IMR-90 (cell line): ENCODE results near the gene ATL2. TPM values are rescaled to one million over a fixed set of nuclear protein-coding genes. Genes with fewer than 3 reads are reported as not detected.

ENCODE experiments used
- ATAC-seq: fragments of 200-7000 bp; cut with Tn5 transposase; 2 replicates; pipeline ENCODE4 v1.9.1; 2020; ENCODE audit warnings: low read depth, mild to moderate bottlenecking, moderate library complexity
- BruUV-seq: library from RNA; stranded (reverse); fragments of 400-500 nt; replicated peaks from 2 replicates; lab custom pipeline; 2021; lab: Mats Ljungman, UMichigan
- CTCF ChIA-PET: fragments of 300-600 bp; formaldehyde crosslinking; extraction: SDS; loops from one replicate; lab custom pipeline; 2021; ENCODE audit warnings: antibody characterized with exemption; lab: Yijun Ruan, JAX
- POLR2A ChIA-PET: fragments of 300-600 bp; sonication (Branson Sonifier 250); formaldehyde crosslinking; loops from one replicate; lab custom pipeline; 2022; ENCODE audit warnings: antibody characterized with exemption; ENCODE audit not compliant: unreplicated experiment; lab: Charles Lee
- DNase-seq: peaks from one replicate; pipeline ENCODE4 v3.0.0; 2013
- H2AFZ ChIP-seq: replicated peaks from 2 replicates; pipeline ENCODE3; 2013; ENCODE audit warnings: low read length, mild to moderate bottlenecking; ENCODE audit not compliant: poor library complexity
- H2AK5ac ChIP-seq: 2 replicates; pipeline ENCODE4 v1.6.1; 2013; ENCODE audit warnings: low read depth, low read length, inconsistent platforms
- H2AK9ac ChIP-seq: replicated peaks from 2 replicates; pipeline ENCODE3; 2013; ENCODE audit warnings: mild to moderate bottlenecking, low read depth, low read length, moderate library complexity; ENCODE audit not compliant: poor library complexity
- H2BK120ac ChIP-seq: 2 replicates; pipeline ENCODE4 v1.6.1; 2013; ENCODE audit warnings: low read depth, low read length, inconsistent platforms
- H2BK15ac ChIP-seq: 3 replicates; pipeline ENCODE4 v1.6.1; 2013; ENCODE audit warnings: low read depth, low read length, inconsistent platforms
- H2BK20ac ChIP-seq: 2 replicates; pipeline ENCODE4 v1.6.1; 2013; ENCODE audit warnings: low read depth, mild to moderate bottlenecking, inconsistent platforms, low read length, moderate library complexity
- H2BK5ac ChIP-seq: 2 replicates; pipeline ENCODE4 v1.6.1; 2013; ENCODE audit warnings: mild to moderate bottlenecking, low read depth, low read length, inconsistent platforms; ENCODE audit not compliant: poor library complexity, severe bottlenecking
- H3K14ac ChIP-seq: replicated peaks from 2 replicates; pipeline ENCODE4 v1.6.1; 2013; ENCODE audit warnings: low read depth, low read length, inconsistent platforms
- H3K18ac ChIP-seq: 2 replicates; pipeline ENCODE4 v1.6.1; 2013; ENCODE audit warnings: low read depth, low read length, control low read depth
- H3K23ac ChIP-seq: 2 replicates; pipeline ENCODE4 v1.6.1; 2013; ENCODE audit warnings: low read depth, low read length, inconsistent platforms
- H3K27ac ChIP-seq: 2 replicates; pipeline ENCODE4 v1.5.1; 2013; ENCODE audit warnings: mild to moderate bottlenecking, control low read depth, low read length; ENCODE audit not compliant: insufficient read depth
- H3K27me3 ChIP-seq: 2 replicates; pipeline ENCODE4 v1.6.1; 2013; ENCODE audit warnings: low read length; ENCODE audit not compliant: control insufficient read depth, insufficient read depth
- H3K36me3 ChIP-seq: 2 replicates; pipeline ENCODE4 v1.6.1; 2013; ENCODE audit warnings: low read length, mixed read lengths; ENCODE audit not compliant: control insufficient read depth, insufficient read depth
- H3K4ac ChIP-seq: 2 replicates; pipeline ENCODE4 v1.6.1; 2013; ENCODE audit warnings: low read depth, low read length, inconsistent platforms
- H3K4me1 ChIP-seq: 2 replicates; pipeline ENCODE4 v1.6.1; 2013; ENCODE audit warnings: low read length, mixed read lengths; ENCODE audit not compliant: control insufficient read depth, insufficient read depth
- H3K4me2 ChIP-seq: 2 replicates; pipeline ENCODE4 v1.6.1; 2013; ENCODE audit warnings: low read depth, mild to moderate bottlenecking, control low read depth, low read length, moderate library complexity
- H3K4me3 ChIP-seq: 2 replicates; pipeline ENCODE4 v1.5.1; 2013; ENCODE audit warnings: low read depth, mild to moderate bottlenecking, control low read depth, low read length, moderate library complexity; ENCODE audit not compliant: insufficient read depth
- H3K56ac ChIP-seq: 2 replicates; pipeline ENCODE4 v1.6.1; 2013; ENCODE audit warnings: low read length, inconsistent platforms; ENCODE audit not compliant: insufficient read depth; ENCODE audit errors: extremely low read depth
- H3K79me1 ChIP-seq, 2 experiments: 2 replicates each; pipeline ENCODE4 v1.6.1; 2013; ENCODE audit warnings: low read length in 2 of 2, inconsistent platforms in 1 of 2, low read depth in 1 of 2
- H3K9ac ChIP-seq: 2 replicates; pipeline ENCODE4 v1.6.1; 2013; ENCODE audit warnings: low read depth, low read length, control low read depth
- H3K9me1 ChIP-seq: 2 replicates; pipeline ENCODE4 v1.6.1; 2013; ENCODE audit warnings: low read length, inconsistent platforms; ENCODE audit not compliant: insufficient read depth
- H3K9me3 ChIP-seq: 2 replicates; pipeline ENCODE4 v1.6.1; 2013; ENCODE audit warnings: low read length; ENCODE audit not compliant: control insufficient read depth, insufficient read depth
- H4K20me1 ChIP-seq: 2 replicates; pipeline ENCODE4 v1.6.1; 2013; ENCODE audit warnings: low read length, inconsistent platforms; ENCODE audit not compliant: insufficient read depth
- H4K5ac ChIP-seq: 2 replicates; pipeline ENCODE4 v1.6.1; 2013; ENCODE audit warnings: mild to moderate bottlenecking, low read depth, low read length, control low read depth
- H4K8ac ChIP-seq, 2 experiments: 2 replicates each; pipeline ENCODE4 v1.6.1; 2013; ENCODE audit warnings: low read depth in 2 of 2, low read length in 2 of 2, control low read depth in 1 of 2, inconsistent platforms in 1 of 2
- H4K91ac ChIP-seq: 2 replicates; pipeline ENCODE4 v1.6.1; 2013; ENCODE audit warnings: low read depth, low read length, inconsistent platforms; ENCODE audit not compliant: insufficient read depth
- BHLHE40 ChIP-seq: fragments of 150-350 bp; IDR thresholded peaks from 2 replicates; pipeline ENCODE4 v1.6.1; 2016; ENCODE audit warnings: mild to moderate bottlenecking, low read depth, low read length
- ELK1 ChIP-seq: fragments of 150-350 bp; IDR thresholded peaks from 2 replicates; pipeline ENCODE4 v1.6.1; 2016; ENCODE audit warnings: low read depth, mild to moderate bottlenecking, low read length, moderate library complexity, borderline replicate concordance
- NFE2L2 ChIP-seq: fragments of 150-350 bp; IDR thresholded peaks from 2 replicates; pipeline ENCODE4 v1.6.1; 2016; ENCODE audit warnings: low read depth, mild to moderate bottlenecking, low read length
- RCOR1 ChIP-seq: IDR thresholded peaks from 2 replicates; pipeline ENCODE4 v1.6.1; 2012; ENCODE audit warnings: mild to moderate bottlenecking, low read length, improper control_type of control experiment; ENCODE audit not compliant: insufficient replicate concordance
- RFX5 ChIP-seq: IDR thresholded peaks from 2 replicates; pipeline ENCODE4 v1.8.0; 2012; ENCODE audit warnings: low read depth, mild to moderate bottlenecking, low read length, moderate library complexity
- SMC3 ChIP-seq: fragments of 150-350 bp; IDR thresholded peaks from 2 replicates; pipeline ENCODE4 v1.6.1; 2016; ENCODE audit warnings: low read depth, mild to moderate bottlenecking, antibody characterized with exemption, low read length, moderate library complexity
- WGBS, 2 experiments: methylation state at CpG; one replicate each; pipeline versions ENCODE4 v1.1.5 to v1.1.7; 2013; ENCODE audit warnings: missing lambda C conversion rate in 2 of 2; ENCODE audit not compliant: insufficient read length in 1 of 2; ENCODE audit errors: extremely low coverage in 2 of 2; 5-methylcytosine and 5-hydroxymethylcytosine counted together
- dilution Hi-C: fragments of 300-500 bp; cut with HindIII; formaldehyde crosslinking; loops from one replicate; pipeline ENCODE4 v1.14.3; 2018; ENCODE audit warnings: low sequenced_read_pairs; ENCODE audit not compliant: unreplicated experiment
- in situ Hi-C: fragments of 300-500 bp; cut with MboI; formaldehyde crosslinking; loops from 3 replicates; pipeline ENCODE4 v1.14.3; 2019; ENCODE audit warnings: low sequenced_read_pairs, inconsistent platforms, mixed read lengths
- intact Hi-C: fragments of 100-400 bp; cut with micrococcal nuclease; formaldehyde crosslinking; loops from 2 replicates; pipeline ENCODE4 v1.10.0; 2022
- polyA plus RNA-seq, 3 experiments: library from polyadenylated mRNA; depleted of rRNA; stranded (reverse); fragments of >200 nt; gene quantifications; 2 replicates each; pipeline ENCODE4 v1.2.3, GENCODE V29; 2012; ENCODE audit warnings: low replicate concordance in 1 of 3
- total RNA-seq: library from RNA; depleted of rRNA; stranded (reverse); fragments of >200 nt; gene quantifications from 2 replicates; pipeline ENCODE4 v1.2.3, GENCODE V29; 2012

ATL2 gene
- total and polyA plus RNA-seq, 2 of the 4 experiments (the other 2 are of a cell fraction): 16.0 to 62.6 TPM

GRCh38 chr2:38375696-38376345 lies 1.3 kb downstream of the ATL2 start:
- peak overlapping the region; percentile 87 for H2AK9ac ChIP-seq
- no peak overlapping the region; the same call in 1 of the 2 replicates for H3K56ac ChIP-seq
- peak overlapping the region; percentile 95 for H3K4me3 ChIP-seq
- H4K91ac ChIP-seq: peak overlapping the region; percentile 28; the same call in 1 of the 2 replicates
- no peak overlapping the region for H3K18ac ChIP-seq
- dilution Hi-C loops: no loop called here
- no peak overlapping the region; the same call in 2 of the 3 replicates for H2BK15ac ChIP-seq
- H3K4me1 ChIP-seq: peaks cover 2% of the 10 kb centered on the region
- H3K4me2 ChIP-seq: peak overlapping the region; percentile 89
- WGBS, 2 experiments: no CpG with 5 or more reads among the region's 19 CpGs
- CTCF ChIA-PET: interaction anchor here (0.6 to 3.3 kb wide), 13 partner anchors 9 to 161 kb away, joined by 3 to 17 read pairs (median 4); no protein-coding TSS in a partner anchor
- H2AK5ac ChIP-seq: 0 out of 2 replicates have a peak overlapping the region, but pooled peaks have one; percentile 12
- peak overlapping the region; percentile 57 for H2BK5ac ChIP-seq
- intact Hi-C loops: loop anchor here (2.0 to 5.0 kb wide), 4 partner anchors 59 to 151 kb away; no protein-coding TSS in a partner anchor
- H3K23ac ChIP-seq: peak overlapping the region; percentile 93
- peak overlapping the region; percentile 52; the same call in 1 of the 2 replicates for H2BK120ac ChIP-seq
- peak overlapping the region; percentile 99 for H2AFZ ChIP-seq
- peak overlapping the region; percentile 41; the same call in 1 of the 2 replicates for H4K5ac ChIP-seq
- no peaks in the 10 kb centered on the region for H3K9me3 ChIP-seq
- BruUV-seq: no TSS peak
- DNase-seq: peak; percentile 45
- peaks cover 31% of the 10 kb centered on the region for H4K20me1 ChIP-seq
- in situ Hi-C loops: no loop called here
- H3K4ac ChIP-seq: peak overlapping the region; percentile 17
- peaks cover 4% of the 10 kb centered on the region for H3K27me3 ChIP-seq
- H3K14ac ChIP-seq: peak overlapping the region; percentile 92
- H4K8ac ChIP-seq: peak overlapping the region; percentile 22 to 64; a peak in 2 of 4 replicates
- peak; percentile 21 for ATAC-seq
- POLR2A ChIA-PET: no interaction called here
- no peaks in the 10 kb centered on the region for H3K36me3 ChIP-seq
- H3K79me1 ChIP-seq: peaks cover 3 to 32% of the 10 kb centered on the region in 2 experiments
- H2BK20ac ChIP-seq: no peak overlapping the region
- no peak for TF ChIP-seq RCOR1
- no peak for TF ChIP-seq SMC3
- TF ChIP-seq RFX5: no peak
- no peak for TF ChIP-seq NFE2L2
- no peak for TF ChIP-seq BHLHE40
- no peak for TF ChIP-seq ELK1
- peak overlapping the region; percentile 84 for H3K9ac ChIP-seq
- no peaks in the 10 kb centered on the region for H3K9me1 ChIP-seq
- peak overlapping the region; percentile 56 for H3K27ac ChIP-seq
